Measurements from ENCODE around the gene STK32A. TPM values are rescaled to one million over a fixed set of nuclear protein-coding genes. Genes with fewer than 3 reads are reported as not detected.

The STK32A gene
- total RNA-seq, 2 experiments from 2014 or later = not detected

GRCh38 chr5:147391781-147392180 is 157.0 kb downstream of the STK32A start:
- ChIA-PET POLR2A (no interaction called here), CTCF (no interaction called here)
- peaks cover 0 to 8% of the 10 kb centered on the region in 2 experiments for H3K9me3 ChIP-seq (ENCODE audit: control insufficient read depth in 1 of 2, insufficient read depth in 1 of 2, low read length in 2 of 2)

GRCh38 chr5:147393874-147394672 is 159.2 kb downstream of the STK32A start:
- Mint-ChIP-seq H3K4me1 (ENCODE audit: low read depth) (no peaks in the 10 kb centered on the region), H3K36me3 (ENCODE audit: low read depth) (no peaks in the 10 kb centered on the region), H3K4me3 (no peak overlapping the region), H3K27ac (no peak overlapping the region), H3K27me3 (peaks cover 15% of the 10 kb centered on the region), H3K9me3 (no peaks in the 10 kb centered on the region)
- no peaks in the 10 kb centered on the region for H3K27me3 ChIP-seq (ENCODE audit: control insufficient read depth in 1 of 2, insufficient read depth in 2 of 2, low read length in 2 of 2)
- TF ChIP-seq CTCF (IDR thresholded peaks at IDR 0.05) = no peak
- intact Hi-C loops (cut with DNase I, micrococcal nuclease) = no loop called here
- H3K27ac ChIP-seq (ENCODE audit: low read depth in 1 of 2, low read length in 2 of 2) = no peak overlapping the region
- peaks cover 0 to 8% of the 10 kb centered on the region in 2 experiments for H3K9me3 ChIP-seq (ENCODE audit: control insufficient read depth in 1 of 2, insufficient read depth in 1 of 2, low read length in 2 of 2)
- ATAC-seq (ENCODE audit: poor library complexity) (no peak), DNase-seq (no peak)
- no peaks in the 10 kb centered on the region for H3K4me1 ChIP-seq (ENCODE audit: insufficient read depth, low read length)
- H3K36me3 ChIP-seq (ENCODE audit: insufficient read depth, low read length) = no peaks in the 10 kb centered on the region
- CTCF ChIA-PET = no interaction called here
- POLR2A ChIA-PET = no interaction called here
- H3K4me3 ChIP-seq (ENCODE audit: low read length) = no peak overlapping the region

More at GRCh38 chr5:147391781-147392180, 157.0 kb downstream of the STK32A start:
- TF ChIP-seq CTCF (IDR thresholded peaks at IDR 0.05) = no peak
- intact Hi-C loops (cut with DNase I, micrococcal nuclease) = no loop called here
- Mint-ChIP-seq H3K27ac (no peak overlapping the region), H3K9me3 (no peaks in the 10 kb centered on the region), H3K27me3 (peaks cover 30% of the 10 kb centered on the region), H3K36me3 (ENCODE audit: low read depth) (no peaks in the 10 kb centered on the region), H3K4me1 (ENCODE audit: low read depth) (no peaks in the 10 kb centered on the region), H3K4me3 (no peak overlapping the region)
- Histone ChIP-seq H3K27ac (ENCODE audit: low read depth in 1 of 2, low read length in 2 of 2) (no peak overlapping the region), H3K36me3 (ENCODE audit: insufficient read depth, low read length) (no peaks in the 10 kb centered on the region), H3K27me3 (ENCODE audit: control insufficient read depth in 1 of 2, insufficient read depth in 2 of 2, low read length in 2 of 2) (no peaks in the 10 kb centered on the region), H3K4me1 (ENCODE audit: insufficient read depth, low read length) (no peaks in the 10 kb centered on the region), H3K4me3 (ENCODE audit: low read length) (no peak overlapping the region)
- no peak for ATAC-seq (ENCODE audit: poor library complexity)
- peak in 2 of 14 experiments; percentile 10 to 23 for DNase-seq

- intact Hi-C loops (cut with DNase I, micrococcal nuclease) = no loop called here
- ATAC-seq (ENCODE audit: poor library complexity) (no peak), DNase-seq (no peak)
- Mint-ChIP-seq H3K4me1 (ENCODE audit: low read depth) (no peaks in the 10 kb centered on the region), H3K4me3 (no peak overlapping the region), H3K9me3 (no peaks in the 10 kb centered on the region), H3K36me3 (ENCODE audit: low read depth) (no peaks in the 10 kb centered on the region), H3K27me3 (no peaks in the 10 kb centered on the region), H3K27ac (no peak overlapping the region)
- ChIA-PET CTCF (no interaction called here), POLR2A (no interaction called here)
- no peaks in the 10 kb centered on the region for H3K27me3 ChIP-seq (ENCODE audit: control insufficient read depth in 1 of 2, insufficient read depth in 2 of 2, low read length in 2 of 2)
- no peak overlapping the region for H3K4me3 ChIP-seq (ENCODE audit: low read length)
- TF ChIP-seq CTCF (IDR thresholded peaks at IDR 0.05) = no peak
- H3K9me3 ChIP-seq (ENCODE audit: control insufficient read depth in 1 of 2, insufficient read depth in 1 of 2, low read length in 2 of 2) = peaks cover 0 to 8% of the 10 kb centered on the region in 2 experiments
- H3K27ac ChIP-seq (ENCODE audit: low read depth in 1 of 2, low read length in 2 of 2) = no peak overlapping the region
- H3K36me3 ChIP-seq (ENCODE audit: insufficient read depth, low read length) = no peaks in the 10 kb centered on the region
- no peaks in the 10 kb centered on the region for H3K4me1 ChIP-seq (ENCODE audit: insufficient read depth, low read length)
Observed at GRCh38 chr5:147396070-147396823, 161.4 kb downstream of the STK32A start.

Measured in CD4-positive, alpha-beta T cell (primary cell).